T-helper 17 cell (primary cell): ENCODE measurements around the gene ZCCHC13. TPM values are rescaled to one million over a fixed set of nuclear protein-coding genes. Genes with fewer than 3 reads are reported as not detected.
"Not testable (repeated sequence)": the region's sequence is repeated elsewhere in the genome, so short reads cannot be mapped to it uniquely, and the experiment has no call there.

Source experiments
- ATAC-seq: fragments of 150-1000 bp; cut with Tn5 transposase; 2 replicates; pipeline ENCODE4 v1.10.0; 2021; ENCODE audit warnings: mild to moderate bottlenecking, moderate library complexity
- DNase-seq, 3 donors: peaks; one replicate each; pipeline versions ENCODE4 v3.0.0 to v3.0.0-alpha.2; 2020 to 2021
- H3K9me3 ChIP-seq: one replicate; pipeline ENCODE4 v1.7.0; 2013; ENCODE audit warnings: low read length, mild to moderate bottlenecking; ENCODE audit not compliant: control insufficient read depth, poor library complexity, severe bottlenecking
- H3K27ac Mint-ChIP-seq: one replicate; pipeline ENCODE4 v1.8.0; 2022; ENCODE audit warnings: mild to moderate bottlenecking, moderate library complexity, mixed read lengths
- H3K27me3 Mint-ChIP-seq: one replicate; pipeline ENCODE4 v1.8.0; 2022; ENCODE audit warnings: mixed read lengths
- H3K36me3 Mint-ChIP-seq: one replicate; pipeline ENCODE4 v1.8.0; 2022; ENCODE audit warnings: low read depth, mixed read lengths
- H3K4me1 Mint-ChIP-seq: one replicate; pipeline ENCODE4 v1.8.0; 2022; ENCODE audit warnings: mild to moderate bottlenecking, mixed read lengths
- H3K4me3 Mint-ChIP-seq: one replicate; pipeline ENCODE4 v1.8.0; 2022; ENCODE audit warnings: mild to moderate bottlenecking, moderate library complexity, mixed read lengths
- total RNA-seq, 4 donors: library from RNA in 2 of 4; stranded (reverse) in 2 of 4; gene quantifications; one replicate each; pipeline ENCODE4 v1.2.3 and lab custom pipeline; 2022 to 2026

ZCCHC13 gene
- total RNA-seq, 2 donors from 2014 or later = not detected

DNA sequence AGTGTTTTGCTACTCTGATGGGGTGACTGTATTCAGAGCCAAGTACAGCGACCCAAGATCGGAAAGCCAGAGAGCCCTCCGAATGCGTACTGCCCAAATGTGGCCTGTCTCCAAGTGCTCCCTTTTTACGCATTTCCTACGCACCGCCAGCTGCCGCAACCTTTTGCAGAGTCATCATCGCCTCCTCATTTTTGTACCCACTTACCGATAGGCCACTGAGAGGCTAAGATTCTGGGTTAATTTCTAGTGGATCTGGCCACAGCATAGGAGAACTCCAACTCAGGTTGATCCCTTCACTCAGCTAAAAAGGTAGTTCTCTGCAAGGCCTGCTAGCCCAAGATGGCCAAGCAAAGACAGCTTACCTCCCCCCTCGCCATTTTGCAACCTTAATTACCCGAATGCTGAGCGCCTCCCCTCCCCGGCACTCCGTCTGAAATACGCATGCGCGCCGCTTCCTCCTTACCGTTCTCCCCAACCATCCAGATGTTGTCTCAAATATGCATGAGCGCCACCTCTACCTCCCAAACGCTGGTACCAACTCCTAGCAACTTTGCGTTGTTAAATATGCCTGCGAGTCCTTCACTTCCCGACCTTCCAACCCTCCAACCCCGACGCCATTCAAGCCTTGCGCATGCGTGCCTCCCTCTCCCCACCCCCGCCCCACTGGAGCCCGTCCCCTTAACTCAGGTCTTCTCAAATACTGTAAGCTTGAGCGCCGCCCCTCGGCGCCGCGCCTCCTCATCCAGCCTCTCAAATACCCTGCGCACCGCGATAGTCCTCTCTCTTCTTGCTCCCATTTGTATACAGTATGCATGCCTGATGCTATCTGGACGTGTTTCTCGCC is 11.8 kb upstream of the ZCCHC13 start:
- no peaks in the 10 kb centered on the region for H3K9me3 ChIP-seq
- Mint-ChIP-seq H3K27ac (peak overlapping the region; percentile 97), H3K4me3 (peak overlapping the region; percentile 95), H3K27me3 (no peaks in the 10 kb centered on the region), H3K36me3 (peaks cover 2% of the 10 kb centered on the region), H3K4me1 (peaks cover 13% of the 10 kb centered on the region)
- peak; percentile 63 to 73 (median 71) for DNase-seq
- ATAC-seq = peak; percentile 90

DNA sequence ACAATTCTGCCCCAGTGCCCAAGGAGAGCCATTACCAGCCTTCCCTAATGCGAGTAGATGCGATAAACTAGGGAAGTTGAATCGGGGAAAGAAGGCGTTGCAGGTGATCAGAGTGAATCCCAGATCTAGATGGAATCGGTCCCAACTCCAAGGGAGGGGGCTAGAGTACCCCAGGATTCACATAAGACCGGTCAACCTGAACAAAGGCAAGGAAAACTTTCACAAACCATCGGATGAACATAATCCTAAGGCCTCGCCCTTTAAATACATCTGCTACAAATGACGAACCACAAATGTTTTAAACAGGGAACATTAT is 11.2 kb upstream of the ZCCHC13 start:
- H3K36me3 Mint-ChIP-seq = peaks cover 2% of the 10 kb centered on the region
- H3K27ac Mint-ChIP-seq = peak overlapping the region; percentile 97
- H3K4me3 Mint-ChIP-seq = peak overlapping the region; percentile 95
- H3K4me1 Mint-ChIP-seq = peaks cover 14% of the 10 kb centered on the region
- no peaks in the 10 kb centered on the region for H3K27me3 Mint-ChIP-seq
- H3K9me3 ChIP-seq = no peaks in the 10 kb centered on the region
- ATAC-seq = no peak
- DNase-seq = no peak

DNA sequence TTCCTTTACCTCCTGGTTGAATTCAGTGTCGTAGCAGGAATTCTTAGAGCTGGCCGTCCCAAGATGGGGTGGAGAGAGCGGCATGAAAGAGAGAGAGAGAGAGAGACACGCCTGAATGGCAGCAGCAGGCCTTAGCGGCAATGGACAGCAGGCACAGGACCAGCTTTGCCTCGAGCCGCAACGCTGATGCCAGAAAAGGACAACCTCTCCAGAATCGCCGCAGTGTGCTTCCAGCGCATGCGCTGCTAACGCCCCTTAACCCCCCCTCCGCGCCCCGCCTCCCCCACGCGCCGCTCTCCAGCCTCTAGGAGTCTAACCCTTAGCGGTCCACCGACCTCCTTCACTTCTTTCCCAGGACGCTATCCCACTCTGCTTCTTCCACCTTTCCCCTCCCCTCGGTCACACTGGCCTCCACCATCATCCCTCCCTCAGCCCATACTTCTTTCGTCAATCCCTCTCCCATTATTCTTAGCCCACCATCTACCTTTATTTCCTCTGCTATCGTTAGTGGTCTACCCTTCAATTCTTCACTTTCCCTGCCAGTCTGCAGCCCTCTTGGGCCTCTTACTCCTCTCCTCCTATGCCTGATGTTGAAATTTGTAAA is 10.5 kb upstream of the ZCCHC13 start:
- H3K27me3 Mint-ChIP-seq = no peaks in the 10 kb centered on the region
- H3K4me1 Mint-ChIP-seq = peaks cover 13% of the 10 kb centered on the region
- no peak for ATAC-seq

DNA sequence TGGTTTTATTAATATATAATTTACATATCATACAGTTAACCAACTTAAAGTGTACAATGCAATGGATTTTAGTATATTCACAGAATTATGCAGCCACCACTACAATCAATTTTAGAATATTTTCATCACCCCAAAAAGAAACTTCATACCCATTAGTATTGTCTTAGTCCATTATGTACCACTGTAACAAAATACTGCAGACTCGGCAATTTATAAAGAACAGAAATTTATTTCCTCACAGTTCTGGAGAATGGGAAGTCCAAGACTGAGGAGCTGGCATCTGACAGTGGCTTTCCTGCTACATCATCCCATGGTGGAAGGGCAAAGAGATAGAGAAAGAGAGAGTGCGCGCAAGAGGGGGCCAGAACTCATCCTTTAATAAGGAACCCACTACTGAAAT is 8.9 kb upstream of the ZCCHC13 start:
- Mint-ChIP-seq H3K4me1 (peaks cover 10% of the 10 kb centered on the region), H3K27ac (no peak overlapping the region), H3K36me3 (peaks cover 2% of the 10 kb centered on the region), H3K4me3 (no peak overlapping the region), H3K27me3 (no peaks in the 10 kb centered on the region)
- no peaks in the 10 kb centered on the region for H3K9me3 ChIP-seq
- ATAC-seq (no peak), DNase-seq (no peak)

More for the DNA sequence above, 10.5 kb upstream of the ZCCHC13 start:
- peak; percentile 28 to 56 (median 55) for DNase-seq
- peaks cover 2% of the 10 kb centered on the region for H3K36me3 Mint-ChIP-seq
- no peak overlapping the region for H3K27ac Mint-ChIP-seq
- no peaks in the 10 kb centered on the region for H3K9me3 ChIP-seq
- peak overlapping the region; percentile 95 for H3K4me3 Mint-ChIP-seq

DNA sequence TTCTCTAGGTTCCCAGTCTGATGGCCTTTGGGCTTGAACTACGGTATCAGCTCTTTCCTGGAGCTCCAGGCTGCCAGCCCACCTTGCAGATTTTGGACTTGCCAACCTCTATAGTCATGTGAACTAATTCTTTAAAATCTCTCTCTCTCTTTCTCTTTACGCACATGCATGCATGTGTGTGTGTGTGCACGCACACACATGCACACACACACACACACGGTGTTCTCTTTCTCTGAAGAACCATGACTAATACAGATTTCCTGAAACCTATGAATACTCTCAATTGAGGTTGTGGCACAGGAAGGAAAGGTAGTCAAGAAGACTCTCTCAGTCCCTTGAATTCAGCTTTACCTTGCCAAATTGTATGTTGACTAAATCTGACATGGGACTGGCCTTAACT is 6.2 kb upstream of the ZCCHC13 start:
- ATAC-seq (no peak), DNase-seq (no peak)
- Mint-ChIP-seq H3K4me1 (peaks cover 8% of the 10 kb centered on the region), H3K4me3 (no peak overlapping the region), H3K36me3 (no peaks in the 10 kb centered on the region), H3K27ac (no peak overlapping the region), H3K27me3 (no peaks in the 10 kb centered on the region)
- no peaks in the 10 kb centered on the region for H3K9me3 ChIP-seq

DNA sequence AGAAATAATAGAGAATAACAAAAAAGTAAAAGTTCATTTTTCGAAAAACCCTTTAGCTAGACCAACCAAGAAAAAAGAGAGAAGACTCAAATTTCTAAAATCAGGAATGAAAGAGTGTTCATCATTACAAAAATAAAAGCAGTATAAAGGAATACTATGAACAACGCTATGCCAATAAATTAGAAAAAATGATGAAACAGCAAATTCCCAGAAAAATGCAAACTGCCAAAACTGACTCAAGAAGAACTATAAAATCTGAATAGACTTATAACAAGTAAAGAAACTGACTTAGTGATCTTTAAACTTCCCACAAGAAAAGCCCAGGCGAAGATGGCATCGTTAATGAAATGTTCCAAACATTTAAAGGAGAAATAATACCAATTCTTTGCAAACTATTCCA is 3.1 kb upstream of the ZCCHC13 start:
- DNase-seq (no peak), ATAC-seq (no peak)
- Mint-ChIP-seq H3K27ac (no peak overlapping the region), H3K4me1 (peaks cover 2% of the 10 kb centered on the region), H3K4me3 (no peak overlapping the region), H3K27me3 (no peaks in the 10 kb centered on the region), H3K36me3 (no peaks in the 10 kb centered on the region)
- no peaks in the 10 kb centered on the region for H3K9me3 ChIP-seq

DNA sequence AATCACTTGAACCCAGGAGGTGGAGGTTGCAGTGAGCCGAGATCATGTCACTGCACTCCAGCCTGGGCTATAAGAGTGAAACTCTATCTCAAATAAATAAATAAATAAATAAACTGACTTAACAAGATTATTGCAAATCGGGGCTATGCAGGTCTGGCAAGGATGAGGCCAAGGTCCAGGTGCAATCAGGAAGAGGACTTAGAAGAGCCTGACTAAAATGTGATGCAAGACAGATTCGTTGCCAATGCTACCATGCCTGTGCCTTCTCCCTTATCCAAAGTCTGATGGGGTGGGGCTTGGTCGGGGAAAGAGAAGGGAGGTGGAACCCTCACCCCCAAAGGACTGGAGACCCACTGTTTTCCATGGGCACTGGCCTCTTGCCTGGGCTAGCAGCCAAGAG is 14.7 kb downstream of the ZCCHC13 start:
- Mint-ChIP-seq H3K4me3 (no peak overlapping the region), H3K27me3 (no peaks in the 10 kb centered on the region), H3K36me3 (no peaks in the 10 kb centered on the region), H3K27ac (no peak overlapping the region), H3K4me1 (no peaks in the 10 kb centered on the region)
- H3K9me3 ChIP-seq = no peaks in the 10 kb centered on the region
- no peak for ATAC-seq
- no peak for DNase-seq

DNA sequence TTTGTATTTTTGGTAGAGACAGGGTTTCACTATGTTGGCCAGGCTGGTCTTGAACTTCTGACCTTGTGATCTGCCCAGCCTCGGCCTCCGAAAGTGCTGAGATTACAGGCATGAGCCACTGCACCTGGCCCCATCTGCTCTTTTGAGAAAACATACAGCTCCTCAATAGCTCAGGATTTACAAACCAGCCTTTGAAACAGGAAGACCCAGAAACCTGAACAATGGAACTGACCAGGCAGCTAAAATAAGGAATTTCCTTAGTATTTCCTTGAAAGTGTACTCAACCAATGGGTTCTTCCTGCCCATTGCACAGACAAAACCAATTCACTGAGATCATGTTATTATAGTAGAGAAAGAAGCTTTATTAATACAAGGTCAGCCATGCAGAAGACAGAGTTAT is 15.3 kb downstream of the ZCCHC13 start:
- not testable (repeated sequence) for H3K27ac Mint-ChIP-seq, H3K36me3 Mint-ChIP-seq, ATAC-seq, H3K4me1 Mint-ChIP-seq, H3K4me3 Mint-ChIP-seq, H3K27me3 Mint-ChIP-seq, DNase-seq, H3K9me3 ChIP-seq

DNA sequence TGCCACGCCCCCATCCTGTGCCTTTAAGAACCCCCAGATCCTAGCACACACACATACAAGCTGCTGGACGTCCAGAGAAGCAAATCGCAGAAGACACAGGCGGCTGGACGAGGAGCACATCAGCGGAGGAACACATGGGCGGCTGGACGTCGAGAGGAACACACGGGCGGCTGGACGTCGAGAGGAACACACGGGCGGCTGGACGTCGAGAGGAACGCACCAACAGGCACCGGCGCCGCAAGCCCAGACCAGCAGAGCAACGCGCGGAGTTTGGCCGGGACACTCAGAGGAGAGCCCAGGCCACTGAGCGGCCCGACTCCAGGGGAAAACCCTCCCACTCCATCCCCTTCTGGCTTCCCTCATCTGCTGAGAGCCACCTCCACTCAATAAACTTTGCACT is 17.2 kb downstream of the ZCCHC13 start:
- no peaks in the 10 kb centered on the region for H3K27me3 Mint-ChIP-seq
- H3K9me3 ChIP-seq = no peaks in the 10 kb centered on the region
- ATAC-seq = no peak
- H3K27ac Mint-ChIP-seq = no peak overlapping the region
- no peak overlapping the region for H3K4me3 Mint-ChIP-seq
- DNase-seq = no peak
- no peaks in the 10 kb centered on the region for H3K4me1 Mint-ChIP-seq
- no peaks in the 10 kb centered on the region for H3K36me3 Mint-ChIP-seq

DNA sequence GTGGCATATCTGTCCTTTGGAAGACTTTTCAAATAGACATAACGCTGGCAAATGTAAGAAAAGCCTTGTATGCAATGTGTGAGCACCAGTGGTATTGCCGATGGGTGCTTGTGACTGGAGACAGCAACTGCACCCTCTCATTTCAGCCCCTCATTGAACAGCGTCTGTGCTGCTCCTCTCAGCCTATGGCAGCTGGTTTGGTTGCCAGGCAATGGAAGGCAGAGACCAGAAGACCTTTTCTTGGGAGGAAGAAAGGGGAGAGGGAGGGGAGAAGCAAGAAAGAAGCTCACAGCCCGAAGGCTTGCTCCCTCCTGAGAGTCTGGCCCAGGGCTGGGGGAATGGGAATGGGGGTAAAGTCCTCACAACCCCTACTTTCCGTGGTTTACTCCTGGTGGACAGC is 20.2 kb downstream of the ZCCHC13 start:
- Mint-ChIP-seq H3K36me3 (no peaks in the 10 kb centered on the region), H3K4me3 (no peak overlapping the region), H3K27me3 (no peaks in the 10 kb centered on the region), H3K4me1 (no peaks in the 10 kb centered on the region), H3K27ac (no peak overlapping the region)
- DNase-seq (no peak), ATAC-seq (no peak)
- H3K9me3 ChIP-seq = no peaks in the 10 kb centered on the region

DNA sequence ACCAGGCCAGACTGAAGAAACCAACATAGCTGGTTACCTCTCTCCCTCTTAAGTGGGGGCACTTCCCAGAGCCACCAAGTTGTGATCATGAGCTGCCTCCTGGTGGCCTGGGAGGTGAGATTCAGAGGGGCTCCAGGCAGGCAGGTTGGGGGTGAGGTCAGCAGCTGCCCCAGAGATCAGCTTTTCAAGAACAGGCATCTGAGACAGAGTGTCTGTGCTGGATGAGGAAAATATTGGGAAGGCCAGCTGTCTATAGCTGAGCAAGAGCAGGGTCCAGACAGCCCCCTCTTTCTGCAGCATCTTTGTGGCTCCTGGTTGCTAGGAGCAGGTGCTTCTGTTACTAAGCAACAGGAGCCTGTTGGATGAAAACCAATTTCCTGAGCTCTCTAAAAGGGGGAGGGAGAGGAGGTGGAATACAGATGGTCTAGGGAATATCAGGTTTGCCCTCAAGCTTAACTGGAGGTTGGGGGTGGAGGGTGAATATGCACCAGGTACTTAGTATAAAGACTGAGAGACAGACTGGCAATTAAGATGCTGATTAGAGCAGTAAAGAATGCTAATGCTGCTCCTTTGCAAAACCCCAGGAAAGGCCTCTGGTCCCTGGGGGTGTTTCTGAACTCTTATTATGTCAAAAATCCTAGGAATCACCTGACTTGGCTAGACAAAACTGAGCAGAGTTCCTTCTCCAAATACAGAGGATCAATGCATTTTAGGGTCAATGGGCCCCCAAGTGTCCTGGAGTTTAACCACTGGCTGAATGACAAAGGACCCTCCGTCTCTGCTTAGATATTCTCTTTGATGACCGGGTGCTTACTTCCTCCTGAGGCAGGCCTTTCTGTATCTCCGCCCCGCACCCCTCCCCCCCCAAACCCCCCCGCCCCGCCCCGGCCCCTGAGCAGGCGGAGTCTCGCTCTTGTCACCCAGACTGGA is 21.4 kb downstream of the ZCCHC13 start:
- ATAC-seq (no peak), DNase-seq (no peak)
- H3K27me3 Mint-ChIP-seq = no peaks in the 10 kb centered on the region
- H3K36me3 Mint-ChIP-seq = no peaks in the 10 kb centered on the region
- H3K27ac Mint-ChIP-seq = no peak overlapping the region
- H3K4me3 Mint-ChIP-seq = no peak overlapping the region
- no peaks in the 10 kb centered on the region for H3K9me3 ChIP-seq
- H3K4me1 Mint-ChIP-seq = no peaks in the 10 kb centered on the region

DNA sequence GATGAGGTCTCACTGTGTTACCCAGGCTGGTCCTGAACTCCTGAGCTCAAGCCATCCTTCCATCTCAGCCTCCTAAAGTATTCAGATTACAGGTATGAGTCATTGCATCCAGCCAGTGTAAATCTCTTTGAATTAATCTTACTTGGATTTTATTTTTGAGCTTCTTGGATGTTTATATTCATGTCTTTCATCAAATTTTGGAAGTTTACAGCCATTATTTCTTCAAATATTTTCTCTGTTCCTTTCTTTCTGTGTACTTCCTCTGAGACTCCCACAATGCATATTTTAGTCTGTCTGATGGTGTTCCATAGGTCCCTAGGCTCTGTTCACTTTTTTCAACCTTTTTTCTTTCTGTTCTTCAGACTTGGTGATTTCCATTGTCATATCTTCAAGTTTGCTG is 34.9 kb downstream of the ZCCHC13 start:
- ATAC-seq = no peak

DNA sequence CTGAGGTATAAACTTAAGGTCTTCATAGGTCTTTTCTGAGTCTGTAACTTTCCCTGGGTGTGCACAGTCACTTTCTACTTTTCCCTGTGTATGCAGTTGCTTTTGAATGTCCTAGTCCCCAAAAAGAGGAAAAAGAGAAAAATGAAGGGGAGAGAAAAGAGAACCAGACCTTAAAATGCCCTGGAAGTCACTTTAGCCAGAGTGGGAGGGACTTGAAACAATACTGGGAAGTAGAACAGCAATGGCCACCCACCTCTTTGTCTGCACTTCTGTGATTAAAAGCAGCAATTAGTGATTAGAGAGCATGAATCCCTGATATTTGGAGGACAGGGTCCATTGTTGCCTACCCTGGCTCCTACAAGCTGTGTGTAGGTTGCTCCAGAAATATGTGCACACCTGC is 36.1 kb downstream of the ZCCHC13 start:
- Mint-ChIP-seq H3K4me3 (no peak overlapping the region), H3K4me1 (peaks cover 3% of the 10 kb centered on the region), H3K27me3 (no peaks in the 10 kb centered on the region), H3K27ac (no peak overlapping the region), H3K36me3 (peaks cover 3% of the 10 kb centered on the region)
- DNase-seq = no peak
- H3K9me3 ChIP-seq = no peaks in the 10 kb centered on the region
- ATAC-seq = no peak

More for the DNA sequence above, 34.9 kb downstream of the ZCCHC13 start:
- peaks cover under 1% of the 10 kb centered on the region for H3K4me1 Mint-ChIP-seq
- no peak overlapping the region for H3K4me3 Mint-ChIP-seq
- no peaks in the 10 kb centered on the region for H3K9me3 ChIP-seq
- peaks cover 3% of the 10 kb centered on the region for H3K36me3 Mint-ChIP-seq
- no peak for DNase-seq
- H3K27ac Mint-ChIP-seq = no peak overlapping the region
- H3K27me3 Mint-ChIP-seq = no peaks in the 10 kb centered on the region
